ENCODE results near the gene VIP.

GRCh38 chr6:152701863-152702401 lies 48.7 kb upstream of the VIP start:
- TF ChIP-seq CTCF (conservative IDR thresholded peaks at IDR 0.05 in 1 of 2, IDR thresholded peaks at IDR 0.05 in 1 of 2; ENCODE audit: extremely low read depth in 1 of 2, insufficient read depth in 1 of 2, low read depth in 1 of 2, low read length in 2 of 2) = no peak
- no peak for TF ChIP-seq EZH2 (IDR thresholded peaks at IDR 0.05; ENCODE audit: borderline replicate concordance, low read length)

Data from mammary epithelial cell (primary cell).